HepG2 (cell line): ENCODE results near the gene METTL16. TPM values are rescaled to one million over a fixed set of nuclear protein-coding genes. Genes with fewer than 3 reads are reported as not detected.

Source experiments
- CENPT ChIP-seq: sonication (generic); formaldehyde crosslinking; IDR thresholded peaks from 2 replicates; pipeline ENCODE4 v1.8.0; 2022; ENCODE audit warnings: low read depth, mild to moderate bottlenecking, moderate library complexity, missing genetic modification reagents
- E2F2 ChIP-seq: sonication (generic); formaldehyde crosslinking; IDR thresholded peaks from 2 replicates; pipeline ENCODE4 v1.4.0; 2020; ENCODE audit warnings: missing genetic modification reagents, borderline replicate concordance
- HDAC2 ChIP-seq: sonication (generic); formaldehyde crosslinking; IDR thresholded peaks from 2 replicates; pipeline ENCODE4 v1.4.0; 2020; ENCODE audit warnings: missing genetic modification reagents
- HMGXB4 ChIP-seq, 2 experiments: sonication (generic) in 1 of 2; formaldehyde crosslinking in 1 of 2; IDR thresholded peaks; 2 replicates each; pipeline versions ENCODE4 v1.4.0 to v1.6.1; 2018 to 2020; ENCODE audit warnings: missing genetic modification reagents in 2 of 2, borderline replicate concordance in 1 of 2, low read depth in 1 of 2, mild to moderate bottlenecking in 1 of 2, missing biosample characterization in 1 of 2
- HNF1B ChIP-seq: sonication (generic); formaldehyde crosslinking; IDR thresholded peaks from 2 replicates; pipeline ENCODE4 v1.5.1; 2020; ENCODE audit warnings: mild to moderate bottlenecking, moderate library complexity, missing genetic modification reagents
- HNRNPK ChIP-seq: fragments of 200-400 bp; formaldehyde crosslinking; IDR thresholded peaks from 2 replicates; pipeline ENCODE4 v1.6.1; 2018; ENCODE audit warnings: low read length, low read depth, moderate library complexity, mild to moderate bottlenecking; ENCODE audit not compliant: poor library complexity, severe bottlenecking
- JUN ChIP-seq: sonication (generic); formaldehyde crosslinking; IDR thresholded peaks from 2 replicates; pipeline ENCODE4 v1.4.0; 2020; ENCODE audit warnings: mild to moderate bottlenecking, missing genetic modification reagents
- KLF9 ChIP-seq: IDR thresholded peaks from 2 replicates; pipeline ENCODE4 v1.6.1; 2016; ENCODE audit warnings: low read depth
- NBN ChIP-seq: fragments of 450-650 bp; conservative IDR thresholded peaks from 2 replicates; pipeline ENCODE4 v1.6.1; 2017
- TFE3 ChIP-seq: IDR thresholded peaks from 2 replicates; pipeline ENCODE4 v1.6.1; 2016
- ZBTB26 ChIP-seq: IDR thresholded peaks from 2 replicates; pipeline ENCODE4 v1.6.1; 2016; ENCODE audit warnings: missing compliant biosample characterization, missing genetic modification reagents, borderline replicate concordance
- ZNF496 ChIP-seq: sonication (generic); formaldehyde crosslinking; IDR thresholded peaks from 2 replicates; pipeline ENCODE4 v1.8.1; 2023; ENCODE audit warnings: mild to moderate bottlenecking, moderate library complexity, missing genetic modification reagents; ENCODE audit not compliant: insufficient replicate concordance
- ZNF619 ChIP-seq: sonication (generic); formaldehyde crosslinking; IDR thresholded peaks from 2 replicates; pipeline ENCODE4 v1.4.0; 2020; ENCODE audit warnings: mild to moderate bottlenecking, missing genetic modification reagents
- ZNF674 ChIP-seq: sonication (generic); formaldehyde crosslinking; IDR thresholded peaks from 2 replicates; pipeline ENCODE4 v1.5.0; 2020; ENCODE audit warnings: low read depth, mild to moderate bottlenecking, missing genetic modification reagents
- ZNF713 ChIP-seq: sonication (generic); formaldehyde crosslinking; IDR thresholded peaks from 2 replicates; pipeline ENCODE4 v1.4.0; 2020; ENCODE audit warnings: mild to moderate bottlenecking, missing genetic modification reagents
- ZSCAN5A ChIP-seq: sonication (generic); formaldehyde crosslinking; IDR thresholded peaks from 2 replicates; pipeline ENCODE4 v1.8.0; 2022; ENCODE audit warnings: mild to moderate bottlenecking, missing genetic modification reagents, borderline replicate concordance
- polyA plus RNA-seq, 8 experiments: library from polyadenylated mRNA; depleted of rRNA in 3 of 8; stranded (reverse) in 7 of 8; unstranded in 1 of 8; fragments of >200 nt; fragmentation: Illumina TruSeq in 4 of 8; extraction: Trizol in 4 of 8; gene quantifications; 2 replicates each; pipeline versions ENCODE4 v1.2.1 to v1.2.3, GENCODE V29; 2011 to 2016; ENCODE audit warnings: low read depth in 4 of 8, missing spikeins in 1 of 8, mixed read lengths in 1 of 8; ENCODE audit not compliant: insufficient read depth in 1 of 8
- total RNA-seq, 5 experiments: library from RNA; depleted of rRNA; stranded (reverse); fragments of >200 nt; fragmentation: Illumina TruSeq; extraction: Trizol; gene quantifications; 2 replicates each; pipeline ENCODE4 v1.2.3, GENCODE V29; 2016; ENCODE audit warnings: low read depth in 1 of 5

Gene METTL16
- total and polyA plus RNA-seq, 2 of the 13 experiments (the other 11 are each of a cell fraction or from before 2014, with no cell fraction given), result 11.6 to 18.5 TPM

GRCh38 chr17:2399572-2400473 is 111.9 kb downstream of the METTL16 start (continued):
- TF ChIP-seq ZNF496 (CRISPR knock-in tag), result no peak
- TF ChIP-seq ZNF674 (CRISPR knock-in tag), result no peak; the same call in 1 of the 2 replicates
- no peak for TF ChIP-seq NBN
- peak; percentile 79 for TF ChIP-seq JUN (CRISPR knock-in tag)
- TF ChIP-seq ZNF619 (CRISPR knock-in tag), result no peak
- TF ChIP-seq CENPT (CRISPR knock-in tag), result no peak
- TF ChIP-seq HDAC2, result peak; percentile 58; the same call in 1 of the 2 replicates
- no peak for TF ChIP-seq ZSCAN5A (CRISPR knock-in tag)
- no peak; the same call in 1 of the 2 replicates for TF ChIP-seq ZBTB26 (CRISPR knock-in tag)
- peak; percentile 82 for TF ChIP-seq TFE3 (CRISPR knock-in tag)
- peak; percentile 24; a peak in 2 of 4 replicates for TF ChIP-seq HMGXB4 (CRISPR knock-in tag; IDR thresholded peaks at IDR 0.05; ENCODE audit: borderline replicate concordance in 1 of 2, low read depth in 1 of 2)
- no peak for TF ChIP-seq E2F2 (CRISPR knock-in tag)
- TF ChIP-seq HNF1B (CRISPR knock-in tag), result no peak
- TF ChIP-seq ZNF713, result 0 out of 2 replicates have a peak, but pooled peaks have one; percentile 29
- TF ChIP-seq KLF9 (CRISPR knock-in tag), result no peak; the same call in 1 of the 2 replicates
- TF ChIP-seq HNRNPK, result peak; percentile 59
